Urinary bladder (tissue), 4 donors: ENCODE measurements around the gene EHMT2. TPM values are rescaled to one million over a fixed set of nuclear protein-coding genes. Genes with fewer than 3 reads are reported as not detected.
"Not testable (repeated sequence)": the region's sequence is repeated elsewhere in the genome, so short reads cannot be mapped to it uniquely, and the experiment has no call there.

Source experiments
- DNase-seq: peaks from one replicate; pipeline ENCODE4 v3.0.0-alpha.2; 2015; ENCODE audit errors: extremely low spot score
- H3K27ac ChIP-seq: one replicate; pipeline ENCODE4 v1.5.1; 2013; ENCODE audit warnings: low read depth, mild to moderate bottlenecking, moderate library complexity
- H3K36me3 ChIP-seq: one replicate; pipeline ENCODE4 v1.6.1; 2013; ENCODE audit warnings: mild to moderate bottlenecking, moderate library complexity; ENCODE audit not compliant: insufficient read depth
- H3K4me1 ChIP-seq: one replicate; pipeline ENCODE4 v1.6.1; 2013; ENCODE audit warnings: mild to moderate bottlenecking, moderate library complexity; ENCODE audit not compliant: insufficient read depth
- H3K4me3 ChIP-seq: one replicate; pipeline ENCODE4 v1.5.1; 2013; ENCODE audit warnings: low read depth, low read length
- WGBS: extraction: QIAGEN DNeasy Blood & Tissue Kit; methylation state at CpG from one replicate; pipeline ENCODE4 v1.1.7; 2013; 5-methylcytosine and 5-hydroxymethylcytosine counted together
- polyA plus RNA-seq: library from polyadenylated mRNA; stranded (reverse); fragments of 200-250 nt; gene quantifications from one replicate; pipeline ENCODE4 v1.2.3, GENCODE V29; 2013
- total RNA-seq: library from RNA; depleted of rRNA; stranded (reverse); fragments of >200 nt; gene quantifications from one replicate; pipeline ENCODE4 v1.2.3, GENCODE V29; 2014
- donor health status: healthy with polysubstance abuse.
- donor health status: healthy.

EHMT2 gene
- total and polyA plus RNA-seq, 2 donors = 33.1 to 45.5 TPM

- 85% methylated on average over 21 of the region's 21 CpGs for WGBS
- Histone ChIP-seq H3K27ac (no peak overlapping the region), H3K36me3 (no peaks in the 10 kb centered on the region), H3K4me3 (no peak overlapping the region), H3K4me1 (no peaks in the 10 kb centered on the region)
- DNase-seq = no peak
Observed at GRCh38 chr6:31865205-31866118, 32.0 kb downstream of the EHMT2 start.

GRCh38 chr6:31864818-31865204 is 32.7 kb downstream of the EHMT2 start:
- 86% methylated on average over 8 of the region's 8 CpGs for WGBS
- no peaks in the 10 kb centered on the region for H3K4me1 ChIP-seq
- no peak overlapping the region for H3K4me3 ChIP-seq
- DNase-seq = no peak
- no peak overlapping the region for H3K27ac ChIP-seq
- no peaks in the 10 kb centered on the region for H3K36me3 ChIP-seq

GRCh38 chr6:31864123-31864562 is 33.4 kb downstream of the EHMT2 start:
- DNase-seq, H3K36me3 ChIP-seq, H3K4me1 ChIP-seq, H3K4me3 ChIP-seq: not testable (repeated sequence)
- peak overlapping the region; percentile 5 for H3K27ac ChIP-seq
- 17% methylated on average over 16 of the region's 16 CpGs for whole genome bisulfite sequencing

- peak within 1 kb of the TSS; percentile 81 for H3K27ac ChIP-seq
- peak; percentile 100 for DNase-seq
- WGBS = under 1% methylated on average over 64 of the region's 64 CpGs
- peak within 1 kb of the TSS; percentile 55 for H3K4me3 ChIP-seq
- H3K4me1 ChIP-seq = no peaks in the 10 kb centered on the region
- no peaks in the 10 kb centered on the region for H3K36me3 ChIP-seq
Observed at GRCh38 chr6:31862344-31863235, 34.9 kb downstream of the EHMT2 start, which contains the start of gene NEU1. Gene NEU1 (minus strand): TSS chr6:31862821. CDS start chr6:31862776, 45 bp downstream.

- DNase-seq = no peak
- Histone ChIP-seq H3K27ac (peak overlapping the region; percentile 81), H3K4me1 (no peaks in the 10 kb centered on the region), H3K4me3 (peak overlapping the region; percentile 55), H3K36me3 (no peaks in the 10 kb centered on the region)
- 36% methylated on average over 17 of the region's 17 CpGs for WGBS
Observed at GRCh38 chr6:31861919-31862343, 35.6 kb downstream of the EHMT2 start.

GRCh38 chr6:31861150-31861549 is 36.3 kb downstream of the EHMT2 start:
- H3K4me3 ChIP-seq = no peak overlapping the region
- no peak for DNase-seq
- no peaks in the 10 kb centered on the region for H3K4me1 ChIP-seq
- WGBS = 92% methylated on average over 7 of the region's 7 CpGs
- no peak overlapping the region for H3K27ac ChIP-seq
- H3K36me3 ChIP-seq = no peaks in the 10 kb centered on the region

- no peaks in the 10 kb centered on the region for H3K36me3 ChIP-seq
- H3K4me3 ChIP-seq = no peak overlapping the region
- DNase-seq = no peak
- H3K27ac ChIP-seq = no peak overlapping the region
- 95% methylated on average over 13 of the region's 13 CpGs for WGBS
- H3K4me1 ChIP-seq = no peaks in the 10 kb centered on the region
Observed at GRCh38 chr6:31860349-31860748, 37.1 kb downstream of the EHMT2 start.

GRCh38 chr6:31859923-31860322 is 37.6 kb downstream of the EHMT2 start:
- Histone ChIP-seq H3K4me3 (no peak overlapping the region), H3K4me1 (no peaks in the 10 kb centered on the region), H3K36me3 (no peaks in the 10 kb centered on the region), H3K27ac (no peak overlapping the region)
- no peak for DNase-seq
- WGBS = 91% methylated on average over 11 of the region's 11 CpGs

- DNase-seq = no peak
- Histone ChIP-seq H3K36me3 (no peaks in the 10 kb centered on the region), H3K27ac (no peak overlapping the region), H3K4me3 (no peak overlapping the region), H3K4me1 (no peaks in the 10 kb centered on the region)
- WGBS = 95% methylated on average over 8 of the region's 8 CpGs
Observed at GRCh38 chr6:31858707-31859106, 38.8 kb downstream of the EHMT2 start.

GRCh38 chr6:31857774-31858173 is 39.7 kb downstream of the EHMT2 start:
- H3K4me3 ChIP-seq, H3K27ac ChIP-seq, DNase-seq, H3K4me1 ChIP-seq, H3K36me3 ChIP-seq: not testable (repeated sequence)
- WGBS = 88% methylated on average over 8 of the region's 8 CpGs

- H3K4me1 ChIP-seq, H3K4me3 ChIP-seq, H3K27ac ChIP-seq, DNase-seq, H3K36me3 ChIP-seq: not testable (repeated sequence)
- WGBS = 90% methylated on average over 35 of the region's 35 CpGs
Observed at GRCh38 chr6:31851980-31852718, 45.3 kb downstream of the EHMT2 start.

- H3K27ac ChIP-seq = no peak overlapping the region
- no peak for DNase-seq
- H3K36me3 ChIP-seq = no peaks in the 10 kb centered on the region
- no peak overlapping the region for H3K4me3 ChIP-seq
- no peaks in the 10 kb centered on the region for H3K4me1 ChIP-seq
- 50% methylated on average over 2 of the region's 2 CpGs for WGBS
Observed at GRCh38 chr6:31851485-31851832, 46.0 kb downstream of the EHMT2 start.

GRCh38 chr6:31850765-31851484 is 46.6 kb downstream of the EHMT2 start:
- DNase-seq = no peak
- Histone ChIP-seq H3K27ac (no peak overlapping the region), H3K36me3 (no peaks in the 10 kb centered on the region), H3K4me1 (no peaks in the 10 kb centered on the region), H3K4me3 (no peak overlapping the region)
- 92% methylated on average over 2 of the region's 2 CpGs for WGBS
